Glomerular endothelial cell (primary cell): ENCODE data around the gene BRF1. TPM values are rescaled to one million over a fixed set of nuclear protein-coding genes. Genes with fewer than 3 reads are reported as not detected.
"Not testable (repeated sequence)": the region's sequence is repeated elsewhere in the genome, so short reads cannot be mapped to it uniquely, and the experiment has no call there.

Source experiments
- DNase-seq: peaks from one replicate; pipeline ENCODE4 v3.0.0-alpha.2; 2011; ENCODE audit warnings: low read depth, low spot score; ENCODE audit errors: extremely low read depth
- total RNA-seq: library from RNA; depleted of rRNA; stranded (reverse); fragments of >200 nt; gene quantifications from 2 replicates; pipeline ENCODE4 v1.2.3, GENCODE V29; 2015

Gene BRF1
- total RNA-seq, 1 donor from 2014 or later, result 63.4 TPM

DNA sequence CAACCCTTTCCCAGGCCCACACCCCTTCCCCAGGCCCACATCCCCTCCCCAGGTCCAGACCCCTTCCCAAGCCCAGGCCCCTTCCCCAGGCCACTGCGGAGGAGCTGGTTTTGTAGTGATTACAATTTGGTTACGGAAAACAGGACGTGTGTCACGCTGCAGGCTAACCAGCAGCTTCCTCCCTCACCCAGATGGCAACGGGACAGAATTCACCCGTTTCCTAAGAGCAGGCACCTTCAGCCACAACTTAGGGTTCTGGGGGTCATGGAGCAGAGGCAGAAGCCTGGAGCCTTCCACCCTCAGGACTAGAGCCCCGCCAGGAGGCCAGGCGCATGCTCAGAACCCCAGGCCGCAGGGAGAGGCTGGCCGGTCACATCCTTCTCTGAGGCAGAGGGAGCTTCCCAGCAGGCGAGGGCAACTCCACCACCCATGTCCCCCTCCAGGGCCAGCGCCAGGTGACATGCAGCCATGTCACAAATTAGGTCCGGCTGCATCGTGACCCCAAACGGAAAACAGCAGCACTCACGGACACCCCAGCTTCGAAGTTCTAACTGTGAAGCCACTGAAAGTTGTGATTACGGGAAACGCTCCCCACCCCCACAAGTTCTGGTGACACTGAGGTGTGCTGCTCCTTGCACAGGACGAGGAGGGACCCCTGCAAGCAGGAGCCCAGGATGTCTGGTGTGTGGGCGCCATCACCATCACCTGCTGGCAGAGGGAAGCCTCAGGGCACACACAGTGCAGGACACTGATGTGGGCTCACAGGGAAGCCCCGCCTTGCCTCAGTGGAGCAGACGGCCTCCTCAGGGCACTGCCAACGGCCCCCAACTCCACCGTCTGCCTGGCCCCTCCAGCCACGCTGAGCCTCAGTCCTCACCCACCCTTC is 7.7 kb downstream of the BRF1 start:
- no peak for DNase-seq

DNA sequence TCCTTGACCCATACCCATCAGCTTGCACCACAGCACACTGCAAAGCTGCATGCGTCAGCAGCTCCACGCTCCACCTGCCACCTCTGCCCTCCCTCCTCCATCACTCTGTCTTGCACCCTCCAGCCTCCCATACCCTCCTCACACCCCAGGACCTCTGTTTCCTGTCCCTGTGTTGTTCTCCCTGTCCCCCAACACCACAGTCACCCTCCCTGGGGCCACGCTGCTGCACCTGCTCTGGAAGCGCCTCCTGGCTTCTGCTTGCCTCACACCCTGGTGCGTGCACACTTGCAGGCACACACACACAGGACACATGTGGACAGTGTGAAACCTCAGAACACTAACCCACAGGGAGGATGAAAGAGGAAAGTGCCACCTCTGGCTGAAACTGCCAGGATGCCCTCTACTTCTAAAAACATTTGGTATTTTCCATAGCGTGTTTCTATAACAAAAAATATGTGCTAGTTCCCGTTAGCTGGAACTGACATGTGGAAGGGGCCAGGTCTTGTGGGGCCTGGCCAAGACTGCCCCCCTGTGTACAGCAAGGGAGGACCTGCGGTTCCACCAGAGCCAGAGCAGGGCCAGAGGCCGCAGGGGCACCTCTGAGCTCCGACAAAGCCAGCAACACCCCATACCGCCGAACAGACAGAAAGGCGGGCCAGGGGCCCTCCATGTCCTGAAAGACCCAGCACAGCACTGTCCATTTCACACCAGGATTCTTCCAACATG is 10.0 kb downstream of the BRF1 start:
- no peak for DNase-seq

- not testable (repeated sequence) for DNase-seq
Measured at GRCh38 chr14:105288936-105289335, 11.9 kb downstream of the BRF1 start.

GRCh38 chr14:105287249-105288102 is 13.3 kb downstream of the BRF1 start:
- DNase-seq, result no peak

- no peak for DNase-seq
Measured at GRCh38 chr14:105286759-105287144, 14.0 kb downstream of the BRF1 start.

GRCh38 chr14:105285174-105285573 is 15.6 kb downstream of the BRF1 start:
- DNase-seq, result no peak

- DNase-seq, result no peak
Measured at GRCh38 chr14:105283899-105284298, 16.9 kb downstream of the BRF1 start.

DNA sequence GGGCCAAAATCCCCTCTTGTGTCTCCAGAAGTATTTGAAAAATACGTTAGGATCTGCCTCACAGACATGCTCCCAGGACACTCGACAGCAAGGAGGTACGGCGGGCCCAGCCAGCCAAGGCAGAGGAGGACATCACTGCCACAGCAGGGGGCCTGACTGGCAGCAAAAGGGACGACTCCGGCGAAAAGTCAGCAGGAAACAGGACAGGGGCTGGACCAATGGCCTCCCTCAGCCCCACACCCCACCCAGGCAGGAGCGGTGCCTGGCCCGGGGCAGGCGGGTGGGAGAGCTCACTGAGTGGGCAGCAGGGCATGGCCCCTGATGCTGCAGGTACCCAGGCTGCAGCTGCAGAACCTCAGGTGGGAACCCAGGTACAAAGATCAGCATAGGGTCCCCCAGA is 17.8 kb downstream of the BRF1 start:
- DNase-seq, result no peak

- DNase-seq, result no peak
Measured at GRCh38 chr14:105282098-105282725, 18.6 kb downstream of the BRF1 start.

DNA sequence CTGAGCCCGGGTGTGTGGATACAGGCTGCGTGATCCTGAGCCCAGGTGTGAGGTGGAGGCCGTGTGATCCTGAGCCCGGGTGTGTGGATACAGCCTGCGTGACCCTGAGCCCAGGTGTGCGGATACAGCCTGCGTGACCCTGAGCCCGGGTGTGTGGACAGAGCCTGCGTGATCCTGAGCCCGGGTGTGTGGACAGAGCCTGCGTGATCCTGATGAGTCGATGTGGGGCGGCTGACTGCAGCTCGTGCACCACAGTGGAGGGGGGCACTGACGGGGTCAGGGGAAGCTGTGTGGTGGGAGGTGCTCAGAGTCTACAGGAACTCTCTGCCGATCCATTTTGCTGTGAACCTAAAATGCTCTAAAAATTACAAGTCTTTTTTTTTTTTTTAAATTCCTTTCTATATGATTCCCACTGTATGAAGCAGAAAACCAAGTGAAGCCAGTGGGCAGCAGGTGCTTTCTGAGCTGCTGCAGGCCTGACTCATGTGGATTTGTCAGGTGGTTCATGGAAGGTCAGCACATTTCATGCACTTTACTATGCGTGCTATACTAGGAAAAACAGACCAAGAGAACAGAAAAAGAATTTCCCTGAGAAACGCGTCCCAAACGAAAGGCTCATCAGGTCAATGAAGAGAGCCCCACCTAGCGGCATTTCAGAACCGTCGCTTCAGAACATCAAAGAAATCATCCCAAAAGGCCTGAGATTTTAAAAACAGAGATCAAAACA is 19.3 kb downstream of the BRF1 start:
- DNase-seq, result no peak

- DNase-seq, result no peak
Measured at GRCh38 chr14:105280525-105280924, 20.3 kb downstream of the BRF1 start.

GRCh38 chr14:105279642-105280361 is 21.0 kb downstream of the BRF1 start:
- no peak for DNase-seq

- DNase-seq, result not testable (repeated sequence)
Measured at GRCh38 chr14:105277448-105277847, 23.4 kb downstream of the BRF1 start.

DNA sequence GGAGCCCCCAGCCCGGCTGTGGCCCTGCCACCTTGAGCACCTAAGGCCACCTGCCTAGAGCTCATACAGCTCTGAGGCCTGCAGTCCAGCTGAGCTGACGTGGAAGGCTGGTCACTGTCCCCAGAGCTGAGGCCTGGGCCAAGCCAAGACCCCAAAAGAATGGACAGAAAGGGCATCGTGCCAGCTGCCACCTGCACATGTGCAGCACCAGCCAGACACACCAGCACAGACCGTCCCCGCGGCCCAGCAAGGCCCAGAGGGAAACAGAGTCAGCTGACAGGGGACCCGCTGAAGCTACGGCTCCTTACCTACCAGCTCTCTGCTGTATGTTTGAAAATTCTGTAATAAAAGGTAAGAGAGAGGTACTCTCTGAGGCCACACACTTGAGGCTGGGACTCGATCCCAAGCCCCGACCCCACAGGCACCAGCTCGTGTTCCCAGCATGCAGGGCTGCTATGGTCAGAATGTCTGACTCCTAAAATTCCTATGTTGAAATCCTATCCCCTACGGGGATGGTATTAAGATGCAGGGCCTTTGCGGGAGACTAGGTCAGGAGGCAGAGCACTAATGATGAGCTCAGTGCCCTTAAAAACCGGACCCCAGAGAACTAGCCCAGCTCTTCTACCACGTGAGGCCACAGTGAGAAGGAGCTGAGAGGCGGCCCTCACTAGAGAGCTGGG is 25.4 kb downstream of the BRF1 start:
- DNase-seq, result no peak

GRCh38 chr14:105274637-105275036 is 26.2 kb downstream of the BRF1 start:
- DNase-seq, result no peak

GRCh38 chr14:105273062-105273461 is 27.7 kb downstream of the BRF1 start:
- DNase-seq, result no peak

DNA sequence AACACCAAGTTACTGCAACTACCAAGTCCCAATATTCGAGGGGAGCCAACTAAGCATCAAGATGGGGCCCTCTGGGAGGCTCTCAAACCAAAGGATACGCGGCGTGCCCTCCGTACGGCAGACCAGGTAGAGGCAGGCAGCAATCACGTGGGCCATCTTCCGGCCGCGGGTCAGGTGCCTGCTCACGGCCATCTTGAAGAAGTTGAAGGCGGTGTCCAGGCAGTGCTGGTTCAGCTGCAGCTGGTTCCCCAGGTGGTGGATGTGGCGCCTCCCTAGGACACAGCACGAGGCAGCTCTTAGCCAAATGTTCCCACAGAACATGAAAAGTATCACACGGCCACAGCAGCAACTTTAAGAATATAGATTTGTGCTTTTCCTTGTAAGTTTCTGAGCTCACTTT is 28.2 kb downstream of the BRF1 start:
- DNase-seq, result no peak

DNA sequence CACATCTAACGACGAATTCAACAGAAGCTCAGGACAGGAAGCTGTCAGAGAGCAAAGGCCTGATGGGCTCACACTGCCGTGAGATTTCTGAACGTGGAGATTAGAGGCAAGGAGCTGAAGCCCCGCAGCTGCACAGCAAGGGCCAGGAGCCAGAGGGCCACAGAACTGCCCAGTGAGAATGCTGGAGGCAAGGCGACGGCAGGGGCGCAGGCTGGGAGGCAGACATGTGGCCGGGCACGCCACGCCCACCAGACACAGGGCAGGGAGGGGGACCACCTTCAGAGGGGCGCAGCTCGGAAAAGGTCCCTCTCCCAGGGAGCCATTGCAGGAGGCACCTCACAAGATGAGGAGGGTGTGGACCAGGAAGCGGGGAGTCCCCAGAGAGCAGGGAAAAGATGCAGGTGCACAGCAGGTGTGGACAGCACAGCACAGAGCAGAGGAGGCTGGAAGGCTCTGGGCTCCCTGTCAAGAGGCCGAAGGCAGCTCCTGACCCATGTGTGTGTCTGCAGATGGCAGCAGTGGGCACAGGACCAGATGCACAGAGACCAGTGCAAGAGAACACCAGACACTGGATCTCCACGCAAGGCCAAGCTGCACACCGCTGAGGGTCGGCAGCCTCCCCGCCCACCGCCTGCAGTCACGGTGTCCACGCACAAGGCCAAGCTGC is 29.4 kb downstream of the BRF1 start:
- DNase-seq, result no peak
